ENCODE data around the gene UBE2G1.

GRCh38 chr17:4318596-4318995 lies 47.9 kb downstream of the UBE2G1 start:
- TF ChIP-seq, protein P1, sequence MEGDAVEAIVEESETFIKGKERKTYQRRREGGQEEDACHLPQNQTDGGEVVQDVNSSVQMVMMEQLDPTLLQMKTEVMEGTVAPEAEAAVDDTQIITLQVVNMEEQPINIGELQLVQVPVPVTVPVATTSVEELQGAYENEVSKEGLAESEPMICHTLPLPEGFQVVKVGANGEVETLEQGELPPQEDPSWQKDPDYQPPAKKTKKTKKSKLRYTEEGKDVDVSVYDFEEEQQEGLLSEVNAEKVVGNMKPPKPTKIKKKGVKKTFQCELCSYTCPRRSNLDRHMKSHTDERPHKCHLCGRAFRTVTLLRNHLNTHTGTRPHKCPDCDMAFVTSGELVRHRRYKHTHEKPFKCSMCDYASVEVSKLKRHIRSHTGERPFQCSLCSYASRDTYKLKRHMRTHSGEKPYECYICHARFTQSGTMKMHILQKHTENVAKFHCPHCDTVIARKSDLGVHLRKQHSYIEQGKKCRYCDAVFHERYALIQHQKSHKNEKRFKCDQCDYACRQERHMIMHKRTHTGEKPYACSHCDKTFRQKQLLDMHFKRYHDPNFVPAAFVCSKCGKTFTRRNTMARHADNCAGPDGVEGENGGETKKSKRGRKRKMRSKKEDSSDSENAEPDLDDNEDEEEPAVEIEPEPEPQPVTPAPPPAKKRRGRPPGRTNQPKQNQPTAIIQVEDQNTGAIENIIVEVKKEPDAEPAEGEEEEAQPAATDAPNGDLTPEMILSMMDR (IDR thresholded peaks at IDR 0.05): no peak
- TF ChIP-seq POLR2A (IDR thresholded peaks at IDR 0.05): no peak
